Measurements from ENCODE around the gene SARM1. TPM values are rescaled to one million over a fixed set of nuclear protein-coding genes. Genes with fewer than 3 reads are reported as not detected.

SARM1 gene
- total RNA-seq, 1 donor from 2014 or later = 12.8 TPM

DNA sequence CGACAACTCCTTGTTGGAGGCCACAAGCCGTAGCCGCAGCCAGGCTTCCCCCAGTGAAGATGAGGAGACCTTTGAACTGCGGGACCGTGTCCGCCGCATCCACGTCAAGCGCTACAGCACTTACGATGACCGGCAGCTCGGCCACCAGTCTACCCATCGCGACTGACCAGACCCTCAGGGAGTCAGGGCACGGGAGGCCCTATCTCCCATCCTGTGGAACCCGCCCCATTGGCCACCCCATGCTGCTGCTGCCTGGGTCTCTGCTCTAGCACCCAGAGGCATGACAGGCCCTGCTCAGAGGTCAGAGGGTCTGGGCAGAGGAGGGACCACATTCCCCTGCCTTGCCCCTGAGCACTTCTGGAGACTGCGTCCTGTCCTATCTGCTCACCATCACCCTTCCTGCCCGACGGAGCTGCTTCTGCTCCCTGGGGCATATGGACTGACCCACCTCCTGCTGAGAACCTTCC lies 27.0 kb upstream of the SARM1 start:
- FAIRE-seq = no peak
- H3K4me1 ChIP-seq (ENCODE audit: insufficient read depth, low read length) = peaks cover 38% of the 10 kb centered on the region
- peaks cover 19% of the 10 kb centered on the region for H3K4me1 Mint-ChIP-seq (ENCODE audit: low read depth, unreplicated experiment)
- no peak for DNase-seq (ENCODE audit: low read depth)
- H3K79me2 ChIP-seq (ENCODE audit: insufficient read depth, low read length) = peaks cover 45% of the 10 kb centered on the region
- H3K4me3 Mint-ChIP-seq (ENCODE audit: unreplicated experiment) = peak overlapping the region; percentile 34
- H3K9me3 Mint-ChIP-seq (ENCODE audit: unreplicated experiment) = peaks cover 2% of the 10 kb centered on the region
- peaks cover 22% of the 10 kb centered on the region for H3K36me3 Mint-ChIP-seq (ENCODE audit: low read depth, unreplicated experiment)
- H4K20me1 ChIP-seq (ENCODE audit: insufficient read depth, low read length) = peaks cover 59% of the 10 kb centered on the region
- H3K27ac Mint-ChIP-seq (ENCODE audit: unreplicated experiment) = no peak overlapping the region
- H3K4me2 ChIP-seq (ENCODE audit: low read length) = no peak overlapping the region
- H3K9ac ChIP-seq (ENCODE audit: low read length) = no peak overlapping the region
- no peak overlapping the region for H2AFZ ChIP-seq (ENCODE audit: low read depth, low read length)
- no peak overlapping the region for H3K27ac ChIP-seq (ENCODE audit: low read depth, low read length)
- no peaks in the 10 kb centered on the region for H3K27me3 Mint-ChIP-seq (ENCODE audit: low read depth, unreplicated experiment)
- peaks cover 52% of the 10 kb centered on the region for H3K36me3 ChIP-seq (ENCODE audit: insufficient read depth, low read length)
- H3K27me3 ChIP-seq (ENCODE audit: insufficient read depth, low read length) = no peaks in the 10 kb centered on the region
- H3K4me3 ChIP-seq (ENCODE audit: insufficient read depth, low read depth, low read length) = no peak overlapping the region
- H3K9me3 ChIP-seq (ENCODE audit: insufficient read depth, low read depth, low read length) = no peaks in the 10 kb centered on the region
- TF ChIP-seq, protein P1, sequence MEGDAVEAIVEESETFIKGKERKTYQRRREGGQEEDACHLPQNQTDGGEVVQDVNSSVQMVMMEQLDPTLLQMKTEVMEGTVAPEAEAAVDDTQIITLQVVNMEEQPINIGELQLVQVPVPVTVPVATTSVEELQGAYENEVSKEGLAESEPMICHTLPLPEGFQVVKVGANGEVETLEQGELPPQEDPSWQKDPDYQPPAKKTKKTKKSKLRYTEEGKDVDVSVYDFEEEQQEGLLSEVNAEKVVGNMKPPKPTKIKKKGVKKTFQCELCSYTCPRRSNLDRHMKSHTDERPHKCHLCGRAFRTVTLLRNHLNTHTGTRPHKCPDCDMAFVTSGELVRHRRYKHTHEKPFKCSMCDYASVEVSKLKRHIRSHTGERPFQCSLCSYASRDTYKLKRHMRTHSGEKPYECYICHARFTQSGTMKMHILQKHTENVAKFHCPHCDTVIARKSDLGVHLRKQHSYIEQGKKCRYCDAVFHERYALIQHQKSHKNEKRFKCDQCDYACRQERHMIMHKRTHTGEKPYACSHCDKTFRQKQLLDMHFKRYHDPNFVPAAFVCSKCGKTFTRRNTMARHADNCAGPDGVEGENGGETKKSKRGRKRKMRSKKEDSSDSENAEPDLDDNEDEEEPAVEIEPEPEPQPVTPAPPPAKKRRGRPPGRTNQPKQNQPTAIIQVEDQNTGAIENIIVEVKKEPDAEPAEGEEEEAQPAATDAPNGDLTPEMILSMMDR (IDR thresholded peaks at IDR 0.05; ENCODE audit: insufficient read depth, low read depth, low read length) = no peak
- TF ChIP-seq EZH2 (IDR thresholded peaks at IDR 0.05; ENCODE audit: insufficient read depth, low read length) = no peak

DNA sequence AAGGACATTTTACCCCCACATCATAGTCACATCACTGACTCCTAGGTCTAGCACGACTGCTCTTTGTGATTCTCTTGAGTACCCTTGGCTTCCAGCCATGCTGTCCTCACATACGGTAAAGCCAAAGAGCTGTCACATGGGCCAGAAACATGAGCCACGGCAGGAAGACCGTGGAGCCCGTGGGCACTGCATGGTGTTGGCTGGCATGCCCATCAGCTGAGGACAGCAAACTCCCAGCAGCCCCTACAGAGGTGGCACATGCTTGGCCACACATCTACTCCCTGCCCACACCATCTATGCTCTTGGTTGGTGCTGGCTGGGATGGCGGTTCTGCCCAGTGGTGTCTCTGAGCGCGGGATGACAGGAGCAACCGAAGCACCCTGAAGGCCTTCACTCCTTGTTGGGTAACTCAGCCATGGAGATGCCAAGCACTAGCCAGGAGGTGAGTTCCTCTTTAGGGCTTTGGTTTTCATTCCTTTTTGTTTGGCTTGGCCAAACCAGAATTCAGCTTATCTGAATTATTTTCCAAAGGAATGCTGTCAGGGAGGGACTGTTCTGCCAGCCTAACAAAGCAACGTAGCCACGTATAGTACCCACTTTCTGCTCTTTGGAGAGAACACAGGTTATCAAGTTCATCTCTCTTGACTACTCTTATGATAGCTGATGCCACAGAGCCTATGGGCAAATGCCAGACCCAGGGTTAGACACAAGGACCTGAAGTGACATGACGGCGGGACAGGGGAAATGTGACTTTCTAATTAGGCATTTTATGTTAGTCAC lies 25.9 kb upstream of the SARM1 start:
- no peak overlapping the region for H3K4me3 Mint-ChIP-seq (ENCODE audit: unreplicated experiment)
- Histone ChIP-seq H3K4me2 (ENCODE audit: low read length) (peak overlapping the region; percentile 57), H3K27ac (ENCODE audit: low read depth, low read length) (peak overlapping the region; percentile 85), H3K36me3 (ENCODE audit: insufficient read depth, low read length) (peaks cover 50% of the 10 kb centered on the region), H3K4me3 (ENCODE audit: insufficient read depth, low read depth, low read length) (no peak overlapping the region), H3K79me2 (ENCODE audit: insufficient read depth, low read length) (peaks cover 33% of the 10 kb centered on the region), H3K9me3 (ENCODE audit: insufficient read depth, low read depth, low read length) (no peaks in the 10 kb centered on the region), H2AFZ (ENCODE audit: low read depth, low read length) (no peak overlapping the region), H3K4me1 (ENCODE audit: insufficient read depth, low read length) (peaks cover 38% of the 10 kb centered on the region), H3K27me3 (ENCODE audit: insufficient read depth, low read length) (no peaks in the 10 kb centered on the region), H4K20me1 (ENCODE audit: insufficient read depth, low read length) (peaks cover 49% of the 10 kb centered on the region), H3K9ac (ENCODE audit: low read length) (peak overlapping the region; percentile 54)
- H3K9me3 Mint-ChIP-seq (ENCODE audit: unreplicated experiment) = peaks cover 5% of the 10 kb centered on the region
- FAIRE-seq (no peak), DNase-seq (ENCODE audit: low read depth) (peak; percentile 52)
- H3K4me1 Mint-ChIP-seq (ENCODE audit: low read depth, unreplicated experiment) = peaks cover 19% of the 10 kb centered on the region
- no peaks in the 10 kb centered on the region for H3K27me3 Mint-ChIP-seq (ENCODE audit: low read depth, unreplicated experiment)
- H3K27ac Mint-ChIP-seq (ENCODE audit: unreplicated experiment) = peak overlapping the region; percentile 53
- peaks cover 24% of the 10 kb centered on the region for H3K36me3 Mint-ChIP-seq (ENCODE audit: low read depth, unreplicated experiment)
- TF ChIP-seq, protein P1 (IDR thresholded peaks at IDR 0.05; ENCODE audit: insufficient read depth, low read depth, low read length) = no peak
- no peak for TF ChIP-seq EZH2 (IDR thresholded peaks at IDR 0.05; ENCODE audit: insufficient read depth, low read length)

- Histone ChIP-seq H3K27ac (ENCODE audit: low read depth, low read length) (peak overlapping the region; percentile 85), H3K27me3 (ENCODE audit: insufficient read depth, low read length) (no peaks in the 10 kb centered on the region), H3K36me3 (ENCODE audit: insufficient read depth, low read length) (peaks cover 49% of the 10 kb centered on the region), H3K79me2 (ENCODE audit: insufficient read depth, low read length) (peaks cover 28% of the 10 kb centered on the region), H3K4me3 (ENCODE audit: insufficient read depth, low read depth, low read length) (no peak overlapping the region), H3K4me2 (ENCODE audit: low read length) (peak overlapping the region; percentile 57), H3K9ac (ENCODE audit: low read length) (peak overlapping the region; percentile 54), H3K9me3 (ENCODE audit: insufficient read depth, low read depth, low read length) (no peaks in the 10 kb centered on the region), H2AFZ (ENCODE audit: low read depth, low read length) (no peak overlapping the region), H3K4me1 (ENCODE audit: insufficient read depth, low read length) (peaks cover 38% of the 10 kb centered on the region), H4K20me1 (ENCODE audit: insufficient read depth, low read length) (peaks cover 48% of the 10 kb centered on the region)
- Mint-ChIP-seq H3K36me3 (ENCODE audit: low read depth, unreplicated experiment) (peaks cover 27% of the 10 kb centered on the region), H3K27ac (ENCODE audit: unreplicated experiment) (peak overlapping the region; percentile 90), H3K4me1 (ENCODE audit: low read depth, unreplicated experiment) (peaks cover 19% of the 10 kb centered on the region), H3K9me3 (ENCODE audit: unreplicated experiment) (peaks cover 5% of the 10 kb centered on the region), H3K4me3 (ENCODE audit: unreplicated experiment) (no peak overlapping the region), H3K27me3 (ENCODE audit: low read depth, unreplicated experiment) (no peaks in the 10 kb centered on the region)
- TF ChIP-seq EZH2 (IDR thresholded peaks at IDR 0.05; ENCODE audit: insufficient read depth, low read length) = no peak
- TF ChIP-seq, protein P1 (IDR thresholded peaks at IDR 0.05; ENCODE audit: insufficient read depth, low read depth, low read length) = no peak
- DNase-seq (ENCODE audit: low read depth) = peak; percentile 67
- FAIRE-seq = no peak
Measured at GRCh38 chr17:28346199-28346580, 25.3 kb upstream of the SARM1 start.

Measured in astrocyte (in vitro differentiated cells and primary cell).